Transverse colon (tissue), 4 donors: ENCODE measurements around the gene DDX52. TPM values are rescaled to one million over a fixed set of nuclear protein-coding genes. Genes with fewer than 3 reads are reported as not detected.

Experiments
- DNase-seq: peaks from one replicate; pipeline ENCODE4 v3.0.0-alpha.2; 2019
- H3K27ac ChIP-seq, 4 donors: fragments of 200-600 bp; sonication (generic); 2 replicates each; pipeline ENCODE4 v1.5.1; 2016 to 2018; ENCODE audit warnings: inconsistent platforms in 4 of 4
- H3K27me3 ChIP-seq: fragments of 200-600 bp; sonication (generic); 2 replicates; pipeline ENCODE4 v1.5.1; 2017; ENCODE audit warnings: inconsistent platforms
- H3K36me3 ChIP-seq, 4 donors: fragments of 200-600 bp; sonication (generic); 2 replicates each; pipeline ENCODE4 v1.5.1; 2017 to 2019; ENCODE audit warnings: inconsistent platforms in 4 of 4
- H3K4me1 ChIP-seq, 4 donors: fragments of 200-600 bp; sonication (generic); 2 replicates each; pipeline ENCODE4 v1.5.1; 2017 to 2020; ENCODE audit warnings: inconsistent platforms in 4 of 4
- H3K4me3 ChIP-seq, 4 donors: fragments of 200-600 bp; sonication (generic); 1 replicate in 1 of 4; 2 replicates in 3 of 4; pipeline versions ENCODE4 v1.5.1 to v1.6.1; 2017 to 2019; ENCODE audit warnings: inconsistent platforms in 4 of 4
- H3K9me3 ChIP-seq, 2 donors: fragments of 200-600 bp; sonication (generic); 2 replicates each; pipeline ENCODE4 v1.5.1; 2017 to 2019; ENCODE audit warnings: inconsistent platforms in 2 of 2
- EP300 ChIP-seq: sonication (generic); formaldehyde crosslinking; IDR thresholded peaks from one replicate; pipeline ENCODE4 v1.6.1; 2017; ENCODE audit warnings: antibody characterized with exemption, low read depth
- POLR2A ChIP-seq: fragments of 450-650 bp; IDR thresholded peaks from one replicate; pipeline ENCODE4 v1.6.1; 2016; ENCODE audit warnings: antibody characterized with exemption, mild to moderate bottlenecking, moderate library complexity
- POLR2AphosphoS5 ChIP-seq, 3 donors: sonication (generic); formaldehyde crosslinking; IDR thresholded peaks; one replicate each; pipeline ENCODE4 v1.6.1; 2016; ENCODE audit warnings: antibody characterized with exemption in 3 of 3
- WGBS, 2 donors: methylation state at CpG; one replicate each; pipeline ENCODE4 v1.1.5; 2018; ENCODE audit warnings: low coverage in 1 of 2; 5-methylcytosine and 5-hydroxymethylcytosine counted together
- in situ Hi-C, 4 donors: fragments of 200-750 bp; cut with MboI; loops; one replicate each; pipeline versions ENCODE4 v1.15.0 to v1.15.1; 2017; ENCODE audit warnings: low sequenced_read_pairs in 3 of 4, low pct_ligation_motif_present in 1 of 4, low pct_unique_long_range_greater_than_20kb in 1 of 4
- intact Hi-C: fragments of 100-400 bp; cut with DNase I; formaldehyde crosslinking; loops from one replicate; pipeline ENCODE4 v1.15.1; 2023; ENCODE audit warnings: low total_unique reads
- total RNA-seq, 4 donors: library from RNA; depleted of rRNA; stranded (reverse); fragments of >200 nt; gene quantifications; one replicate each; pipeline ENCODE4 v1.1.0, GENCODE V29; 2016
- TF ChIP-seq, protein P1 (sequence below), 5 experiments: fragments of 200-600 bp in 3 of 5; fragments of 450-650 bp in 2 of 5; sonication (generic) in 3 of 5; IDR thresholded peaks; 1 replicate in 2 of 5; 2 replicates in 3 of 5; pipeline ENCODE4 v1.5.1; 2016 to 2017; ENCODE audit warnings: antibody characterized with exemption in 5 of 5, inconsistent platforms in 3 of 5, mild to moderate bottlenecking in 2 of 5, moderate library complexity in 1 of 5

Gene DDX52
- total RNA-seq, 4 donors from 2014 or later: 4.9 to 30.4 (median 19.9) TPM

DNA sequence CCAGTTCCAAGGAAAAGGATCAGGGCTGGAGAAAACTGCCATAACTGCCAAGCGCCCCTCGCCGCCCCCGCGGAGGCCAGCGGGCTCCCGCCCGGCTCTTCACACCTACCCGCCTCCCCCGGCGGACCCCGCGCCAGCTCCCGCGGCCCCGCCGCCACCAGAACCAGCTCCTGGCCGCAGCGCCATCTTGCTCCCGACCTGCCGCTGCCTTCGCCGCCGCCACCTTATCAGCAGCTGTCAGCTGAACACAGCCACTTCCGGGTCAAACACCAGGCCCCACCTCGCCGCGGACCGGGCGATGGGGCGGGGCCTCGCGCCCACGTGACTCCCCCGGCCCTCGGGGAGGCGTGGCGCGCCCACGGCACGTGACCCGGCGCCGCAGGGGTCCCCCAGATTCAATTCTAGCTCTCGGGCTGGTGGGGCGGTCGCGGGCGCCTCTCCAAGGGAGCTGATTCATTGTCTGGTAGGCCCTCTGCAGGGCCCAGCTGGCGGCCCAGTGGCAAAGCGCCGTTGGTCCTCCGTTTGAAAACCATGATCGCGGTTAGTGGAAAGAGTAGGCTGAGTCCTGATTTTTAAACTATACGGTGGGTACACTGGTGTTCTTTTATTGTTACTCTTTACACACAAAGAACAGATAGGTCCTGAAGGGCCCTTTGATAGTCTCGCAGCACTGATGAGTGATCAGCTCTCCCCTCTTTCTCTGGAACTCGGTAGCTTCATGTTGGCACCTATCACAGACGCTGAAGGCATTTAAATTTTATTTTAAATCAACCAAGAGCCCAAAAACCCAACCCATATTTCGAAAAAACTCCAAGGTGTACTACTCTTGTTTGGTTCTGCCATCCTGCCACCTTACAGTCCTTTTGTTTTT lies 33.8 kb downstream of the DDX52 start, which contains the start of gene SYNRG:
Gene SYNRG (minus strand): TSS at position 249 of the 871 bp plus-strand sequence. CDS start 63 bp downstream, at position 186.
- WGBS, 2 donors: 2 to 10% methylated on average over 3 to 23 of the region's 60 CpGs
- in situ Hi-C loops (no loop called here), intact Hi-C loops (no loop called here)
- peaks cover 0 to 16% (median 6%) of the 10 kb centered on the region in 4 donors for H3K36me3 ChIP-seq
- TF ChIP-seq POLR2AphosphoS5 (IDR thresholded peaks at IDR 0.05) (peak; percentile 91 to 97 (median 95)), EP300 (no peak), POLR2A (peak; percentile 86)
- TF ChIP-seq, protein P1, sequence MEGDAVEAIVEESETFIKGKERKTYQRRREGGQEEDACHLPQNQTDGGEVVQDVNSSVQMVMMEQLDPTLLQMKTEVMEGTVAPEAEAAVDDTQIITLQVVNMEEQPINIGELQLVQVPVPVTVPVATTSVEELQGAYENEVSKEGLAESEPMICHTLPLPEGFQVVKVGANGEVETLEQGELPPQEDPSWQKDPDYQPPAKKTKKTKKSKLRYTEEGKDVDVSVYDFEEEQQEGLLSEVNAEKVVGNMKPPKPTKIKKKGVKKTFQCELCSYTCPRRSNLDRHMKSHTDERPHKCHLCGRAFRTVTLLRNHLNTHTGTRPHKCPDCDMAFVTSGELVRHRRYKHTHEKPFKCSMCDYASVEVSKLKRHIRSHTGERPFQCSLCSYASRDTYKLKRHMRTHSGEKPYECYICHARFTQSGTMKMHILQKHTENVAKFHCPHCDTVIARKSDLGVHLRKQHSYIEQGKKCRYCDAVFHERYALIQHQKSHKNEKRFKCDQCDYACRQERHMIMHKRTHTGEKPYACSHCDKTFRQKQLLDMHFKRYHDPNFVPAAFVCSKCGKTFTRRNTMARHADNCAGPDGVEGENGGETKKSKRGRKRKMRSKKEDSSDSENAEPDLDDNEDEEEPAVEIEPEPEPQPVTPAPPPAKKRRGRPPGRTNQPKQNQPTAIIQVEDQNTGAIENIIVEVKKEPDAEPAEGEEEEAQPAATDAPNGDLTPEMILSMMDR (IDR thresholded peaks at IDR 0.05): peak; percentile 18 to 34 (median 25)
- peak; percentile 95 for DNase-seq
- no peaks in the 10 kb centered on the region for H3K9me3 ChIP-seq
- peaks cover 0 to 33% (median 16%) of the 10 kb centered on the region in 4 donors for H3K4me1 ChIP-seq
- H3K4me3 ChIP-seq: peak within 1 kb of the TSS; percentile 88 to 100 (median 98)
- no peaks in the 10 kb centered on the region for H3K27me3 ChIP-seq
- H3K27ac ChIP-seq: peak within 1 kb of the TSS; percentile 94 to 98 (median 96)

- peaks cover 0 to 33% (median 16%) of the 10 kb centered on the region in 4 donors for H3K4me1 ChIP-seq
- no peak for DNase-seq
- H3K9me3 ChIP-seq: no peaks in the 10 kb centered on the region
- in situ Hi-C loops: no loop called here
- no peaks in the 10 kb centered on the region for H3K27me3 ChIP-seq
- peak overlapping the region; percentile 88 to 100 (median 98) for H3K4me3 ChIP-seq
- peaks cover 0 to 7% (median 3%) of the 10 kb centered on the region in 4 donors for H3K36me3 ChIP-seq
- intact Hi-C loops: no loop called here
- peak overlapping the region; percentile 94 to 98 (median 96) for H3K27ac ChIP-seq
- WGBS, 2 donors: 0 to 1% methylated on average over 8 to 20 of the region's 26 CpGs
- TF ChIP-seq, protein P1 (IDR thresholded peaks at IDR 0.05): no peak
- TF ChIP-seq POLR2A (no peak), POLR2AphosphoS5 (IDR thresholded peaks at IDR 0.05) (no peak), EP300 (no peak)
Observed at GRCh38 chr17:37608351-37609169, 34.7 kb downstream of the DDX52 start.

DNA sequence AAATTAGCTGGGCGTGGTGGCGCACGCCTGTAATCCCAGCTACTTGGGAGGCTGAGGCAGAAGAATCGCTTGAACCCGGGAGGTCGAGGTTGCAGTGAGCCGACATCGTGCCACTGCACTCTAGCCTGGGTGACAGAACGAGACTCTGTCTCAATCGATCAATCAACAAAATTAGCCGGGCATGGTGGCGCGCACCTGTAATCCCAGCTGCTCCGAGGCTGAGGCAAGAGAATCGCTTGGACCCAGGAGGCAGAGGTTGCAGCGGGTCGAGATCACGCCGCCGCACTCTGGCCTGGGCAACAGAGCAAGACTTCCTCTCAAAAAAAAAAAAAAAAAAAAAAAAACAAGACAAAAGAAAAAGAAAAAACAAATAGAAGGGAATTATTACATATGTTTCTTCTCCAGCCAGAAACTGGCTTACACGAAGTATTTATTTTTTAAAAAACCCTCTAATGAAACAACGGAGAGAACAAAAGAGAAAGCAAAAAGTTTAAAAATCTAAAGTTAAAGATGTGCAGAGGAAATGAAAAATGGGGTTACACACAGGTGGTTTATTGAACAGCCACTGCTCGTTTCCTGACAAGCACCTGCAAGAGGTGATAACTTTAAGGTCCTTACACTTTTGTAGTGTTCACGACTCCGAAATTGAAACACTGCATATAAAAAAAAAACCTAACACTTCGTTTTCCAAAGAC lies 35.5 kb downstream of the DDX52 start:
- 7 to 59% methylated on average over 6 to 26 of the region's 26 CpGs for WGBS, 2 donors
- intact Hi-C loops (no loop called here), in situ Hi-C loops (no loop called here)
- peak overlapping the region in 3 of 4 donors; percentile 88 to 100 (median 95) for H3K4me3 ChIP-seq
- H3K27me3 ChIP-seq: no peaks in the 10 kb centered on the region
- no peaks in the 10 kb centered on the region for H3K36me3 ChIP-seq
- TF ChIP-seq, protein P1 (IDR thresholded peaks at IDR 0.05): no peak
- TF ChIP-seq EP300: no peak
- TF ChIP-seq POLR2AphosphoS5 (IDR thresholded peaks at IDR 0.05): no peak
- TF ChIP-seq POLR2A: no peak
- no peaks in the 10 kb centered on the region for H3K9me3 ChIP-seq
- peak; percentile 32 for DNase-seq
- H3K4me1 ChIP-seq: peaks cover 0 to 33% (median 16%) of the 10 kb centered on the region in 4 donors
- H3K27ac ChIP-seq: peak overlapping the region; percentile 94 to 98 (median 96)
